ENCODE measurements around the gene PLCH1. TPM values are rescaled to one million over a fixed set of nuclear protein-coding genes. Genes with fewer than 3 reads are reported as not detected.

PLCH1 gene
- total and polyA plus RNA-seq, 7 donors = 0.03 to 1.1 (median 0.06) TPM; not detected in 2

- DNase-seq (no peak), ATAC-seq (no peak)
- H3K4me3 ChIP-seq = no peak overlapping the region
- H3K4me1 ChIP-seq = no peaks in the 10 kb centered on the region
- WGBS, 3 donors = 84 to 92% (median 85%) methylated on average over 3 of the region's 3 CpGs
- H3K9me3 ChIP-seq = peaks cover 11% of the 10 kb centered on the region
- H3K27me3 ChIP-seq (ENCODE audit: insufficient read depth in 3 of 3, low read length in 2 of 3) = no peaks in the 10 kb centered on the region
- no peak for TF ChIP-seq CTCF (IDR thresholded peaks at IDR 0.05)
- H3K27ac ChIP-seq = no peak overlapping the region
- no peaks in the 10 kb centered on the region for H3K36me3 ChIP-seq (ENCODE audit: insufficient read depth in 1 of 2, low read depth in 1 of 2)
- intact Hi-C loops (cut with DNase I) = no loop called here
Measured at GRCh38 chr3:155426524-155427230, 318.2 kb downstream of the PLCH1 start.

GRCh38 chr3:155425396-155425795, 319.5 kb downstream of the PLCH1 start:
- Histone ChIP-seq H3K27ac (no peak overlapping the region), H3K4me1 (no peaks in the 10 kb centered on the region), H3K9me3 (peaks cover 11% of the 10 kb centered on the region), H3K4me3 (no peak overlapping the region), H3K36me3 (ENCODE audit: insufficient read depth in 1 of 2, low read depth in 1 of 2) (no peaks in the 10 kb centered on the region), H3K27me3 (ENCODE audit: insufficient read depth in 3 of 3, low read length in 2 of 3) (no peaks in the 10 kb centered on the region)
- no peak for TF ChIP-seq CTCF (IDR thresholded peaks at IDR 0.05)
- 60 to 69% (median 61%) methylated on average over 2 of the region's 2 CpGs for WGBS, 3 donors
- no peak for ATAC-seq
- DNase-seq = no peak
- intact Hi-C loops (cut with DNase I) = no loop called here

- intact Hi-C loops (cut with DNase I) = no loop called here
Measured at GRCh38 chr3:155424323-155424710, 320.6 kb downstream of the PLCH1 start.

GRCh38 chr3:155423526-155424322, 321.1 kb downstream of the PLCH1 start:
- H3K27me3 ChIP-seq (ENCODE audit: insufficient read depth in 3 of 3, low read length in 2 of 3) = peaks cover 0 to 3% (median 0%) of the 10 kb centered on the region in 3 donors
- DNase-seq (no peak), ATAC-seq (no peak)
- WGBS, 3 donors = 53 to 60% (median 54%) methylated on average over 6 of the region's 6 CpGs
- no peaks in the 10 kb centered on the region for H3K4me1 ChIP-seq
- H3K4me3 ChIP-seq = no peak overlapping the region
- no peak overlapping the region for H3K27ac ChIP-seq
- H3K36me3 ChIP-seq (ENCODE audit: insufficient read depth in 1 of 2, low read depth in 1 of 2) = no peaks in the 10 kb centered on the region
- H3K9me3 ChIP-seq = peaks cover 11% of the 10 kb centered on the region
- no peak for TF ChIP-seq CTCF (IDR thresholded peaks at IDR 0.05)
- intact Hi-C loops (cut with DNase I) = no loop called here

More at GRCh38 chr3:155424323-155424710, 320.6 kb downstream of the PLCH1 start:
- ATAC-seq (no peak), DNase-seq (no peak)
- no peak overlapping the region for H3K27ac ChIP-seq
- peaks cover 11% of the 10 kb centered on the region for H3K9me3 ChIP-seq
- no peak overlapping the region for H3K4me3 ChIP-seq
- no peaks in the 10 kb centered on the region for H3K36me3 ChIP-seq (ENCODE audit: insufficient read depth in 1 of 2, low read depth in 1 of 2)
- H3K4me1 ChIP-seq = no peaks in the 10 kb centered on the region
- TF ChIP-seq CTCF (IDR thresholded peaks at IDR 0.05) = no peak
- H3K27me3 ChIP-seq (ENCODE audit: insufficient read depth in 3 of 3, low read length in 2 of 3) = peaks cover 0 to 3% (median 0%) of the 10 kb centered on the region in 3 donors
